K562 (cell line): ENCODE measurements around the gene TUT1. TPM values are rescaled to one million over a fixed set of nuclear protein-coding genes. Genes with fewer than 3 reads are reported as not detected.

ENCODE experiments used
- BCOR ChIP-seq: fragments of 450-650 bp; IDR thresholded peaks from 2 replicates; pipeline ENCODE4 v1.6.1; 2016
- BRF1 ChIP-seq: IDR thresholded peaks from 3 replicates; pipeline ENCODE4 v1.6.1; 2011; ENCODE audit warnings: borderline replicate concordance, mild to moderate bottlenecking; ENCODE audit not compliant: insufficient read length; ENCODE audit errors: extremely low read depth
- MTF1 ChIP-seq: fragments of 250-450 bp; sonication (Bioruptor Pico); IDR thresholded peaks from 2 replicates; pipeline ENCODE4 v1.9.0; 2021; ENCODE audit warnings: moderate library complexity, mild to moderate bottlenecking, inconsistent platforms, borderline replicate concordance
- MXI1 ChIP-seq: IDR thresholded peaks from 2 replicates; pipeline ENCODE4 v1.6.1; 2011; ENCODE audit warnings: low read depth, mild to moderate bottlenecking, improper control_type of control experiment, low read length
- NR0B1 ChIP-seq: fragments of 450-650 bp; IDR thresholded peaks from one replicate; pipeline ENCODE4 v1.6.1; 2018; ENCODE audit warnings: mild to moderate bottlenecking, moderate library complexity; ENCODE audit not compliant: partially characterized antibody
- NUFIP1 ChIP-seq: fragments of 450-650 bp; IDR thresholded peaks from 2 replicates; pipeline ENCODE4 v1.6.1; 2018; ENCODE audit not compliant: partially characterized antibody
- RAD51 ChIP-seq: fragments of 450-650 bp; IDR thresholded peaks from 2 replicates; pipeline ENCODE4 v1.7.1; 2016; ENCODE audit warnings: low read depth, mild to moderate bottlenecking, borderline replicate concordance
- RB1 ChIP-seq: fragments of 450-650 bp; IDR thresholded peaks from 2 replicates; pipeline ENCODE4 v1.6.1; 2017; ENCODE audit warnings: low read depth, mild to moderate bottlenecking
- SP2 ChIP-seq: IDR thresholded peaks from 2 replicates; pipeline ENCODE4 v1.6.1; 2011; ENCODE audit warnings: mild to moderate bottlenecking, low read depth, low read length, moderate library complexity; ENCODE audit not compliant: poor library complexity, severe bottlenecking; ENCODE audit errors: extremely low read depth
- TAF7 ChIP-seq: fragments of 450-650 bp; IDR thresholded peaks from 2 replicates; pipeline ENCODE4 v1.6.1; 2016; ENCODE audit warnings: missing genetic modification characterization, missing compliant biosample characterization
- TCF7L2 ChIP-seq: fragments of 150-350 bp; IDR thresholded peaks from 2 replicates; pipeline ENCODE4 v1.6.1; 2016; ENCODE audit warnings: low read depth, mild to moderate bottlenecking, low read length, moderate library complexity
- ZNF318 ChIP-seq, 2 experiments: fragments of 450-650 bp; IDR thresholded peaks; 2 replicates each; pipeline ENCODE4 v1.6.1; 2016; ENCODE audit warnings: mild to moderate bottlenecking in 2 of 2, borderline replicate concordance in 1 of 2, low read depth in 1 of 2, moderate library complexity in 1 of 2
- ZNF384 ChIP-seq: IDR thresholded peaks from 2 replicates; pipeline ENCODE4 v1.6.1; 2012; ENCODE audit warnings: low read depth, low read length, improper control_type of control experiment
- ZNF584 ChIP-seq: fragments of 200-800 bp; sonication (Bioruptor generic); IDR thresholded peaks from 2 replicates; pipeline ENCODE4 v1.6.1; 2016; ENCODE audit warnings: low read depth, mild to moderate bottlenecking, missing genetic modification characterization, missing compliant biosample characterization
- ZNF717 ChIP-seq: fragments of 250-450 bp; sonication (Bioruptor Pico); IDR thresholded peaks from 2 replicates; pipeline ENCODE4 v1.5.0; 2021
- polyA plus RNA-seq, 8 experiments: library from polyadenylated mRNA; depleted of rRNA in 4 of 8; stranded (reverse) in 5 of 8; unstranded in 3 of 8; fragments of >200 nt; fragmentation: Nextera tagmentation in 2 of 8; fragmentation: Illumina TruSeq in 1 of 8; extraction: Ambion mirVana in 2 of 8; extraction: Trizol in 1 of 8; gene quantifications; 2 replicates each; pipeline versions ENCODE4 v1.2.1 to v1.2.3, GENCODE V29; 2011 to 2014; ENCODE audit warnings: inconsistent platforms in 1 of 8, missing spikeins in 1 of 8
- total RNA-seq, 7 experiments: library from RNA; depleted of rRNA in 6 of 7; stranded (reverse); fragments of >200 nt in 6 of 7; fragmentation: Illumina TruSeq in 2 of 7; extraction: Trizol in 2 of 7; gene quantifications; 2 replicates each; pipeline versions ENCODE4 v1.2.1 to v1.2.3, GENCODE V29; 2011 to 2021; ENCODE audit warnings: low replicate concordance in 1 of 7
- TF ChIP-seq, protein P1 (sequence below): fragments of 250-450 bp; sonication (Bioruptor Pico); IDR thresholded peaks from 2 replicates; pipeline ENCODE4 v1.5.0; 2022; ENCODE audit warnings: mild to moderate bottlenecking

The TUT1 gene
- total and polyA plus RNA-seq, 9 of the 15 experiments (the other 6 are each of a cell fraction or from before 2014, with no cell fraction given), result 0.66 to 44.3 (median 15.7) TPM

- no peak for TF ChIP-seq NR0B1
- TF ChIP-seq, protein P1, sequence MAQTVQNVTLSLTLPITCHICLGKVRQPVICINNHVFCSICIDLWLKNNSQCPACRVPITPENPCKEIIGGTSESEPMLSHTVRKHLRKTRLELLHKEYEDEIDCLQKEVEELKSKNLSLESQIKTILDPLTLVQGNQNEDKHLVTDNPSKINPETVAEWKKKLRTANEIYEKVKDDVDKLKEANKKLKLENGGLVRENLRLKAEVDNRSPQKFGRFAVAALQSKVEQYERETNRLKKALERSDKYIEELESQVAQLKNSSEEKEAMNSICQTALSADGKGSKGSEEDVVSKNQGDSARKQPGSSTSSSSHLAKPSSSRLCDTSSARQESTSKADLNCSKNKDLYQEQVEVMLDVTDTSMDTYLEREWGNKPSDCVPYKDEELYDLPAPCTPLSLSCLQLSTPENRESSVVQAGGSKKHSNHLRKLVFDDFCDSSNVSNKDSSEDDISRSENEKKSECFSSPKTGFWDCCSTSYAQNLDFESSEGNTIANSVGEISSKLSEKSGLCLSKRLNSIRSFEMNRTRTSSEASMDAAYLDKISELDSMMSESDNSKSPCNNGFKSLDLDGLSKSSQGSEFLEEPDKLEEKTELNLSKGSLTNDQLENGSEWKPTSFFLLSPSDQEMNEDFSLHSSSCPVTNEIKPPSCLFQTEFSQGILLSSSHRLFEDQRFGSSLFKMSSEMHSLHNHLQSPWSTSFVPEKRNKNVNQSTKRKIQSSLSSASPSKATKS (CRISPR knock-in tag), result no peak
- no peak for TF ChIP-seq ZNF318 (IDR thresholded peaks at IDR 0.05; ENCODE audit: borderline replicate concordance in 1 of 2, low read depth in 1 of 2)
- no peak for TF ChIP-seq MXI1
- TF ChIP-seq NUFIP1, result no peak
- TF ChIP-seq TAF7 (tag), result no peak; the same call in 1 of the 2 replicates
- no peak for TF ChIP-seq BRF1
- no peak for TF ChIP-seq MTF1 (CRISPR knock-in tag)
- no peak for TF ChIP-seq TCF7L2
- TF ChIP-seq BCOR, result peak; percentile 93
- TF ChIP-seq ZNF717 (CRISPR knock-in tag), result no peak
- peak; percentile 11; the same call in 1 of the 2 replicates for TF ChIP-seq RB1
- no peak for TF ChIP-seq ZNF384
- TF ChIP-seq SP2, result no peak
- no peak for TF ChIP-seq RAD51
- TF ChIP-seq ZNF584, result no peak
Observed at GRCh38 chr11:62611705-62612365, 20.5 kb upstream of the TUT1 start (continued).
